ENCODE results near the gene NHSL2. TPM values are rescaled to one million over a fixed set of nuclear protein-coding genes. Genes with fewer than 3 reads are reported as not detected.

Gene NHSL2
- total RNA-seq, 1 experiment from 2014 or later: 0.36 TPM

- DNase-seq (ENCODE audit: low read depth, low spot score) (no peak), ATAC-seq (no peak)
- in situ Hi-C loops (cut with HindIII; ENCODE audit: low pct_unique_long_range_greater_than_20kb, low sequenced_read_pairs): no loop called here
- intact Hi-C loops (cut with micrococcal nuclease; ENCODE audit: unreplicated experiment): no loop called here
- POLR2A ChIA-PET: no interaction called here
- peaks cover under 1% of the 10 kb centered on the region for H3K27me3 ChIP-seq (ENCODE audit: control insufficient read depth, insufficient read depth, low read length)
- TF ChIP-seq CTCF (IDR thresholded peaks at IDR 0.05): no peak
- TF ChIP-seq POLR2AphosphoS5 (IDR thresholded peaks at IDR 0.05; ENCODE audit: low read depth, low read length): no peak
- TF ChIP-seq SIN3A (IDR thresholded peaks at IDR 0.05; ENCODE audit: borderline replicate concordance, insufficient read depth, low read depth, low read length): no peak
- TF ChIP-seq TCF7L2 (IDR thresholded peaks at IDR 0.05; ENCODE audit: low read depth, low read length): no peak
- TF ChIP-seq REST (IDR thresholded peaks at IDR 0.05; ENCODE audit: insufficient read depth in 1 of 2, low read depth in 2 of 2, low read length in 1 of 2): no peak
- CTCF ChIA-PET: no interaction called here
- no peak overlapping the region for H3K27ac ChIP-seq (ENCODE audit: low read length)
- no peaks in the 10 kb centered on the region for H3K9me3 ChIP-seq (ENCODE audit: control insufficient read depth, insufficient read depth, low read depth, low read length)
- BruUV-seq (replicated peaks): no TSS peak
- H3K4me1 ChIP-seq (ENCODE audit: control insufficient read depth, insufficient read depth, low read length): no peaks in the 10 kb centered on the region
- no peak overlapping the region for H3K4me3 ChIP-seq (ENCODE audit: low read depth in 2 of 2, low read length in 2 of 2)
- no peaks in the 10 kb centered on the region for H3K36me3 ChIP-seq (ENCODE audit: control insufficient read depth, insufficient read depth, low read length)
Observed at GRCh38 chrX:72009731-72010130, 99.1 kb downstream of the NHSL2 start.

GRCh38 chrX:72011734-72012133 lies 101.1 kb downstream of the NHSL2 start:
- in situ Hi-C loops (cut with HindIII; ENCODE audit: low pct_unique_long_range_greater_than_20kb, low sequenced_read_pairs): no loop called here
- POLR2A ChIA-PET: no interaction called here

More at GRCh38 chrX:72011734-72012133, 101.1 kb downstream of the NHSL2 start:
- BruUV-seq (replicated peaks): no TSS peak
- CTCF ChIA-PET: no interaction called here
- H3K9me3 ChIP-seq (ENCODE audit: control insufficient read depth, insufficient read depth, low read depth, low read length): no peaks in the 10 kb centered on the region
- no peak overlapping the region for H3K4me3 ChIP-seq (ENCODE audit: low read depth in 2 of 2, low read length in 2 of 2)
- no peaks in the 10 kb centered on the region for H3K36me3 ChIP-seq (ENCODE audit: control insufficient read depth, insufficient read depth, low read length)
- TF ChIP-seq REST (IDR thresholded peaks at IDR 0.05; ENCODE audit: insufficient read depth in 1 of 2, low read depth in 2 of 2, low read length in 1 of 2) (no peak), CTCF (IDR thresholded peaks at IDR 0.05) (no peak), POLR2AphosphoS5 (IDR thresholded peaks at IDR 0.05; ENCODE audit: low read depth, low read length) (no peak), TCF7L2 (IDR thresholded peaks at IDR 0.05; ENCODE audit: low read depth, low read length) (no peak), SIN3A (IDR thresholded peaks at IDR 0.05; ENCODE audit: borderline replicate concordance, insufficient read depth, low read depth, low read length) (no peak)
- ATAC-seq: no peak
- no peak overlapping the region for H3K27ac ChIP-seq (ENCODE audit: low read length)
- DNase-seq (ENCODE audit: low read depth, low spot score): no peak
- intact Hi-C loops (cut with micrococcal nuclease; ENCODE audit: unreplicated experiment): no loop called here
- H3K4me1 ChIP-seq (ENCODE audit: control insufficient read depth, insufficient read depth, low read length): no peaks in the 10 kb centered on the region
- H3K27me3 ChIP-seq (ENCODE audit: control insufficient read depth, insufficient read depth, low read length): peaks cover 3% of the 10 kb centered on the region

Measured in Panc1 (cell line).